ENCODE results near the gene SPTLC2.

The SPTLC2 gene

GRCh38 chr14:77585385-77585784, 31.1 kb downstream of the SPTLC2 start:
- DNase-seq (ENCODE audit: insufficient read length, low spot score) = no peak
- TF ChIP-seq CTCF (IDR thresholded peaks at IDR 0.05; ENCODE audit: insufficient read depth, missing control alignments) = no peak
- no peak for FAIRE-seq

- DNase-seq (ENCODE audit: insufficient read length, low spot score) = no peak
- TF ChIP-seq CTCF (IDR thresholded peaks at IDR 0.05; ENCODE audit: insufficient read depth, missing control alignments) = no peak
- FAIRE-seq = no peak
Observed at GRCh38 chr14:77584809-77585208, 31.6 kb downstream of the SPTLC2 start.

GRCh38 chr14:77583657-77584056, 32.8 kb downstream of the SPTLC2 start:
- FAIRE-seq = no peak
- no peak for DNase-seq (ENCODE audit: insufficient read length, low spot score)
- TF ChIP-seq CTCF (IDR thresholded peaks at IDR 0.05; ENCODE audit: insufficient read depth, missing control alignments) = no peak

- FAIRE-seq (no peak), DNase-seq (ENCODE audit: insufficient read length, low spot score) (no peak)
- no peak for TF ChIP-seq CTCF (IDR thresholded peaks at IDR 0.05; ENCODE audit: insufficient read depth, missing control alignments)
Observed at GRCh38 chr14:77582511-77582910, 33.9 kb downstream of the SPTLC2 start.

GRCh38 chr14:77580964-77581505, 35.4 kb downstream of the SPTLC2 start:
- TF ChIP-seq CTCF (IDR thresholded peaks at IDR 0.05; ENCODE audit: insufficient read depth, missing control alignments) = no peak
- no peak for FAIRE-seq
- no peak for DNase-seq (ENCODE audit: insufficient read length, low spot score)

GRCh38 chr14:77580477-77580876, 36.0 kb downstream of the SPTLC2 start:
- DNase-seq (ENCODE audit: insufficient read length, low spot score) (no peak), FAIRE-seq (no peak)
- TF ChIP-seq CTCF (IDR thresholded peaks at IDR 0.05; ENCODE audit: insufficient read depth, missing control alignments) = no peak

- DNase-seq (ENCODE audit: insufficient read length, low spot score) = no peak
- TF ChIP-seq CTCF (IDR thresholded peaks at IDR 0.05; ENCODE audit: insufficient read depth, missing control alignments) = no peak
- no peak for FAIRE-seq
Observed at GRCh38 chr14:77579780-77580179, 36.7 kb downstream of the SPTLC2 start.

Measured in D721Med (cell line).